Osteoblast (primary cell): ENCODE data around the gene TRIML2. TPM values are rescaled to one million over a fixed set of nuclear protein-coding genes. Genes with fewer than 3 reads are reported as not detected.

ENCODE experiments used
- DNase-seq: peaks from one replicate; pipeline ENCODE4 v3.0.0; 2011; ENCODE audit warnings: low spot score, mixed read lengths; ENCODE audit not compliant: insufficient read length; ENCODE audit errors: missing footprints
- H2AFZ ChIP-seq: 2 replicates; pipeline ENCODE4 v1.6.0; 2011; ENCODE audit warnings: mild to moderate bottlenecking, low read length
- H3K27ac ChIP-seq: 2 replicates; pipeline ENCODE4 v1.5.1; 2011; ENCODE audit warnings: mild to moderate bottlenecking, low read depth, low read length, moderate library complexity
- H3K27me3 ChIP-seq: 2 replicates; pipeline ENCODE4 v1.6.0; 2012; ENCODE audit warnings: mild to moderate bottlenecking, control low read depth, inconsistent platforms, low read length, moderate library complexity; ENCODE audit not compliant: insufficient read depth
- H3K36me3 ChIP-seq: 2 replicates; pipeline ENCODE4 v1.5.1; 2011; ENCODE audit warnings: mild to moderate bottlenecking, low read length, control low read depth, moderate library complexity; ENCODE audit not compliant: insufficient read depth
- H3K4me1 ChIP-seq: 2 replicates; pipeline ENCODE4 v1.5.1; 2011; ENCODE audit warnings: mild to moderate bottlenecking, low read length, control low read depth, moderate library complexity; ENCODE audit not compliant: insufficient read depth
- H3K4me2 ChIP-seq: 2 replicates; pipeline ENCODE4 v1.6.0; 2011; ENCODE audit warnings: mild to moderate bottlenecking, low read length; ENCODE audit not compliant: insufficient read depth
- H3K4me3 ChIP-seq: fragments of 200-600 bp; sonication (generic); 3 replicates; pipeline ENCODE4 v1.5.1; 2012; ENCODE audit warnings: mild to moderate bottlenecking, low read length, inconsistent platforms; ENCODE audit not compliant: insufficient read depth
- H3K79me2 ChIP-seq: 2 replicates; pipeline ENCODE4 v1.6.0; 2012; ENCODE audit warnings: mild to moderate bottlenecking, low read length, control low read depth, inconsistent platforms; ENCODE audit not compliant: insufficient read depth
- H3K9me3 ChIP-seq: 2 replicates; pipeline ENCODE4 v1.5.1; 2011; ENCODE audit warnings: low read depth, low read length, control low read depth
- H4K20me1 ChIP-seq: 2 replicates; pipeline ENCODE4 v1.6.0; 2012; ENCODE audit warnings: mild to moderate bottlenecking, low read length, control low read depth; ENCODE audit not compliant: insufficient read depth
- total RNA-seq: library from RNA; depleted of rRNA; stranded (reverse); fragments of >200 nt; gene quantifications from 2 replicates; pipeline ENCODE4 v1.2.3, GENCODE V29; 2012
- TF ChIP-seq, protein P1 (sequence below): IDR thresholded peaks from 2 replicates; pipeline ENCODE4 v1.5.1; 2011; ENCODE audit warnings: mild to moderate bottlenecking, low read depth, low read length, moderate library complexity; ENCODE audit errors: extremely low read depth

The TRIML2 gene
- total RNA-seq, 1 donor = not detected

DNA sequence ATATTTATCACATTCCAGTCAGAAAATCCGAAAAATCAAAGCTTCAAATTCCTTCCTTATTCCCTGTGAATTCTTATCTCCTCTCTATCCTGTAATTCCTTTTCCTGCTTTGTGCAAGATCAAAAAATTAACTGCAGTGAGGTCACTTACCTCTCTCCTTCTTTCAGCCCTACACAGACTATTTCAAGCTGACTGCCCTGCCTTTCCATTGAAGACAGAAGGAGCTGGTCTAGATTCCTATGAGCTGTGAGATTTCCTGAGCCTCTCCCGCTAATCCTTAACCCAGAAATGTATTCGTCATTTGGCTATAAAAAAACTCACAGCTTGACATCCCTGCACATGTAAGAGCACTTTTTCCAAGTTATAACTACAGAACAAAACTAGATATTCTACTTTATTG is 26.6 kb downstream of the TRIML2 start:
- H4K20me1 ChIP-seq = no peaks in the 10 kb centered on the region
- H3K27me3 ChIP-seq = no peaks in the 10 kb centered on the region
- H3K27ac ChIP-seq = no peak overlapping the region
- H3K4me1 ChIP-seq = no peaks in the 10 kb centered on the region
- DNase-seq = no peak
- H3K9me3 ChIP-seq = no peaks in the 10 kb centered on the region
- no peaks in the 10 kb centered on the region for H3K79me2 ChIP-seq
- TF ChIP-seq, protein P1, sequence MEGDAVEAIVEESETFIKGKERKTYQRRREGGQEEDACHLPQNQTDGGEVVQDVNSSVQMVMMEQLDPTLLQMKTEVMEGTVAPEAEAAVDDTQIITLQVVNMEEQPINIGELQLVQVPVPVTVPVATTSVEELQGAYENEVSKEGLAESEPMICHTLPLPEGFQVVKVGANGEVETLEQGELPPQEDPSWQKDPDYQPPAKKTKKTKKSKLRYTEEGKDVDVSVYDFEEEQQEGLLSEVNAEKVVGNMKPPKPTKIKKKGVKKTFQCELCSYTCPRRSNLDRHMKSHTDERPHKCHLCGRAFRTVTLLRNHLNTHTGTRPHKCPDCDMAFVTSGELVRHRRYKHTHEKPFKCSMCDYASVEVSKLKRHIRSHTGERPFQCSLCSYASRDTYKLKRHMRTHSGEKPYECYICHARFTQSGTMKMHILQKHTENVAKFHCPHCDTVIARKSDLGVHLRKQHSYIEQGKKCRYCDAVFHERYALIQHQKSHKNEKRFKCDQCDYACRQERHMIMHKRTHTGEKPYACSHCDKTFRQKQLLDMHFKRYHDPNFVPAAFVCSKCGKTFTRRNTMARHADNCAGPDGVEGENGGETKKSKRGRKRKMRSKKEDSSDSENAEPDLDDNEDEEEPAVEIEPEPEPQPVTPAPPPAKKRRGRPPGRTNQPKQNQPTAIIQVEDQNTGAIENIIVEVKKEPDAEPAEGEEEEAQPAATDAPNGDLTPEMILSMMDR = no peak
- no peak overlapping the region for H3K4me2 ChIP-seq
- H2AFZ ChIP-seq = no peak overlapping the region
- H3K36me3 ChIP-seq = no peaks in the 10 kb centered on the region
- H3K4me3 ChIP-seq = no peak overlapping the region

DNA sequence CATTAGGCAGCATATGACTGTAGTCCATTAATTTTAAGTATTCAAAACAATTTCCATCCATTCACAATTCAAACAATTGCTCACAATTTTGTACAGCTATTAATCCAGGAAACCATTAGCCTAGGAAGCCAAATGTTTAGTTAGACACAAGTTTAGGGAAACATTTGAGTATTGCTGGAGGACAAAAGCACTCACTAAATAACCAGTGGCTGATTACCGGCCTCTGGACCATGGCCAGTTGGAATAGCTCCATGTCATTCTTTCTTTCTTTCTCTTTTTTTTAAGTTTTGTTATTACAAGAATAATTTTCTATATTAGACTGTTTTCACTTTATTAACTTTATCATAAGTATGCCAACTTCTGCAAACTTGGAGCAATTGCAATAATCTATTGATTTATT is 31.3 kb downstream of the TRIML2 start:
- H4K20me1 ChIP-seq = no peaks in the 10 kb centered on the region
- no peak overlapping the region for H3K27ac ChIP-seq
- DNase-seq = no peak
- TF ChIP-seq, protein P1 = no peak
- H3K9me3 ChIP-seq = no peaks in the 10 kb centered on the region
- no peaks in the 10 kb centered on the region for H3K4me1 ChIP-seq
- H2AFZ ChIP-seq = no peak overlapping the region
- no peak overlapping the region for H3K4me2 ChIP-seq
- H3K36me3 ChIP-seq = no peaks in the 10 kb centered on the region
- H3K27me3 ChIP-seq = no peaks in the 10 kb centered on the region
- no peaks in the 10 kb centered on the region for H3K79me2 ChIP-seq
- no peak overlapping the region for H3K4me3 ChIP-seq

DNA sequence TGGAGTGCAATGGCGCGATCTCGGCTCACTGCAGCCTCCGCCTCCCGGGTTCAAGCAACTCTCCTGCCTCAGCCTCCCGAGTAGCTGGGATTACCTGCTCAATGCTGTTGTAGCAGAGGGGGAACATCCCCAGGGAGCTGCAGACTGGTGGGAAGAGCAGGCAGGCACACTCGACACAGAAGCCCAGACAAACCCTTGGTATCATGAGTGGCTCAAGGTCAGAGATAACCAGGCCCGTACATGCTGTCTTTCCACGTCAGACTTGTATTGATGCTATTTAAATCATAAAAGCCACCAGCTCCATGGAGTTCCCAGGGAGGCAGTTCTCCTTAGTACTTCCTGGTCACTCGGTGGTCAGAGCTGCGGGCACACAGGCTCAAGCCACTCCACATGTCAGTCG is 33.2 kb downstream of the TRIML2 start:
- no peaks in the 10 kb centered on the region for H4K20me1 ChIP-seq
- DNase-seq = no peak
- no peak overlapping the region for H3K4me2 ChIP-seq
- no peaks in the 10 kb centered on the region for H3K79me2 ChIP-seq
- no peak overlapping the region for H3K27ac ChIP-seq
- H3K9me3 ChIP-seq = no peaks in the 10 kb centered on the region
- no peaks in the 10 kb centered on the region for H3K4me1 ChIP-seq
- H3K4me3 ChIP-seq = no peak overlapping the region
- no peaks in the 10 kb centered on the region for H3K27me3 ChIP-seq
- TF ChIP-seq, protein P1 = no peak
- no peak overlapping the region for H2AFZ ChIP-seq
- no peaks in the 10 kb centered on the region for H3K36me3 ChIP-seq

DNA sequence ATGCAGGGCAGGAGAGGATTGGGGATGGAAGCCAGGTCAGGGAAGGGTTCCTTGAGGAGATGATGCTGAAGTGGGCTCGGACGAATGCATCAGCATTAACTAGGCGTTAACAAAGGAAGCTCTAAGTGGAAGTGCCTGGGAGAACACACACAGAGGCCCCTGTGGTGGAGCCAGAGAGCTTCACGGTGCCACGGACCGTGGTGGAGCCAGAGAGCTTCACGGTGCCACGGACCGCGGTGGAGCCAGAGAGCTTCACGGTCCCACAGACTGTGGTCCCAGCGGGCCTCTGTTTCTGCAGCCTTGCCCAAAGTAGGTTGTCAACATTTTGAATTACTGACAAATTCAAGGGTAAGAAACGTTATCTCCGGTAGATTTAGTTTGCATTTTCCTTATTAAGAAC is 48.3 kb downstream of the TRIML2 start:
- H3K36me3 ChIP-seq = no peaks in the 10 kb centered on the region
- H4K20me1 ChIP-seq = no peaks in the 10 kb centered on the region
- H2AFZ ChIP-seq = no peak overlapping the region
- no peak overlapping the region for H3K4me3 ChIP-seq
- H3K79me2 ChIP-seq = no peaks in the 10 kb centered on the region
- H3K27me3 ChIP-seq = no peaks in the 10 kb centered on the region
- TF ChIP-seq, protein P1 = no peak
- no peak for DNase-seq
- no peaks in the 10 kb centered on the region for H3K9me3 ChIP-seq
- no peak overlapping the region for H3K4me2 ChIP-seq
- H3K27ac ChIP-seq = no peak overlapping the region
- no peaks in the 10 kb centered on the region for H3K4me1 ChIP-seq
